Measurements from ENCODE around the gene FBLN2.

The FBLN2 gene

DNA sequence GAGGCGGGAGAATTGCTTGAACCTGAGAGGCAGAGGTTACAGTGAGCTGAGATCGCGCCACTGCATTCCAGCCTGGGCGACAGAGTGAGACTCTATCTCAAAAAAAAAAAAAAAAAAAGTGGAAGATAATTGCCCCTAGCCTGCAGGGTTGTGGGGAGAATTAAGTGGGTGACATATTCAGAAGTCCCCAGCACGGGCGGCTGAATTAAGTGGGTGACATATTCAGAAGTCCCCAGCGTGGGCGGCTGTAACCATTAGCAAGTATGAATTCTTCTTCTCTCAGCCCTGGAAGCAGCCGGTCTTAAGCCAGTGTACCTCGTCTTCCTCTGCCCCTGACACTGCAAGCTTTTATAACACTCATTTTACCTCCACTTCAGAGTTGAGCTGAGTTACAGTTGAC is 44.7 kb downstream of the FBLN2 start:
- Histone ChIP-seq H4K8ac (ENCODE audit: low read length) (no peak overlapping the region), H3K4me3 (ENCODE audit: insufficient read depth in 1 of 2, low read depth in 1 of 2, low read length in 2 of 2) (no peak overlapping the region), H2BK120ac (ENCODE audit: low read depth, low read length) (no peak overlapping the region), H3K27me3 (ENCODE audit: control insufficient read depth in 1 of 2, insufficient read depth in 1 of 2, low read length in 2 of 2) (peaks cover 0 to 24% of the 10 kb centered on the region in 2 experiments), H4K91ac (ENCODE audit: low read length) (no peak overlapping the region), H3K9ac (ENCODE audit: low read length) (no peak overlapping the region), H2BK5ac (ENCODE audit: low read depth, low read length, poor library complexity, severe bottlenecking) (no peak overlapping the region), H3K36me3 (ENCODE audit: control insufficient read depth in 1 of 2, insufficient read depth in 2 of 2, low read depth in 1 of 2, low read length in 2 of 2) (peaks cover 0 to 26% of the 10 kb centered on the region in 2 experiments), H2BK12ac (ENCODE audit: low read length in 2 of 2) (no peak overlapping the region), H3K4me2 (ENCODE audit: low read length, poor library complexity, severe bottlenecking) (no peak overlapping the region), H3K18ac (ENCODE audit: low read depth in 1 of 2, low read length in 2 of 2) (no peak overlapping the region), H3K27ac (ENCODE audit: low read length, poor library complexity, severe bottlenecking) (no peak overlapping the region), H2AFZ (ENCODE audit: low read depth, low read length) (no peak overlapping the region), H3K14ac (ENCODE audit: low read length in 2 of 2) (no peak overlapping the region), H3K9me3 (ENCODE audit: control insufficient read depth, low read length) (no peaks in the 10 kb centered on the region), H2AK5ac (ENCODE audit: low read length, severe bottlenecking) (no peak overlapping the region), H3K23ac (ENCODE audit: low read length in 2 of 2) (no peak overlapping the region), H3K4ac (ENCODE audit: low read depth in 1 of 2, low read length in 2 of 2) (no peak overlapping the region), H3K79me1 (replicated peaks; ENCODE audit: low read length, poor library complexity, severe bottlenecking) (no peaks in the 10 kb centered on the region), H3K4me1 (ENCODE audit: control insufficient read depth, insufficient read depth, low read depth, low read length) (peaks cover 17% of the 10 kb centered on the region), H2BK15ac (ENCODE audit: low read depth, poor library complexity, severe bottlenecking) (no peak overlapping the region)
- no peak for DNase-seq
- WGBS = 91% methylated on average over 8 of the region's 10 CpGs

DNA sequence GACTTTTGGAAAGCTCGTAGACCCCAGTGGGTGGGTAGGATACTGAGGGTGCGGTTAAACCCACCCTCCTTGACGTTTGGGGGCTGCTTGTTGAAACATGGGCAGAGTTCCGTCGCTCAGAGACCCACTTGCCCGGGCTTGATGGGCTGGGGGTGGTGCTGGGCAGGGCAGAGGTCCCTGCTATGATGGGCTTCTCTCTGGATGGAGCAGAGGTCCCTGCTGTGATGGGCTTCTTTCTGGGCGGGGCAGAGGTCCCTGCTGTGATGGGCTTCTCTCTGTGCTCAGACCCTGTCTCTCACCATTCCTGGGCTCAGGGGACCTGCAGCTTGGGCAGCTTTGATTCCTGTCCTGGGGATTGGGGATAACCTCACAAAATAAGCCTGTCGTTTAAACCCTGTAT is 45.2 kb downstream of the FBLN2 start:
- Histone ChIP-seq H4K91ac (ENCODE audit: low read length) (no peak overlapping the region), H3K79me1 (replicated peaks; ENCODE audit: low read length, poor library complexity, severe bottlenecking) (no peaks in the 10 kb centered on the region)
- 82% methylated on average over 8 of the region's 8 CpGs for WGBS

DNA sequence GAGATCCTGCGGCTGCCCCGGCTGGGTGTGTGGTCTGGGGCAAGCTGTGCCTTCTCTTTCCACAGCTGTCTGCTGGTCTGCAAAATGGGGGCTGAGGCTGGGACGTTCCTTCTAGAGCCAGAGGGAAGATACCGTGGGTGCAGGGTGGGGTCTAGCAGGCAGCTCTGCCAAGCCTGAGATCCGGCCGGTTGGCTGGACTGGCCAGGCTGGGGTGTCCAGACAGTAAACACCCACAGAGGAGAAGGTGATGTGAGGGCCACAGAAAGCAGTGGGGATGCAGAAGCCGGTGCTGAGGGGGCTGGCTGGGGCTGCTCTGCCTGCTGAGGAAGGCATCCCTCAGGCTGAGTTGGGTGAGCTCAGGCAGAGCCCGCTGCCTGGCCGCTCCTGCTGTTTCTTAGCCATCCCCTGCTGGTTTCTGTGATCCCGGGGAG is 46.1 kb downstream of the FBLN2 start:
- Histone ChIP-seq H3K23ac (ENCODE audit: low read length in 2 of 2) (no peak overlapping the region), H4K91ac (ENCODE audit: low read length) (peak overlapping the region; percentile 37), H3K36me3 (ENCODE audit: control insufficient read depth in 1 of 2, insufficient read depth in 2 of 2, low read depth in 1 of 2, low read length in 2 of 2) (peaks cover 0 to 15% of the 10 kb centered on the region in 2 experiments), H3K4me1 (ENCODE audit: control insufficient read depth, insufficient read depth, low read depth, low read length) (peaks cover 28% of the 10 kb centered on the region), H2BK15ac (ENCODE audit: low read depth, poor library complexity, severe bottlenecking) (no peak overlapping the region), H3K14ac (ENCODE audit: low read length in 2 of 2) (no peak overlapping the region), H2BK12ac (ENCODE audit: low read length in 2 of 2) (no peak overlapping the region), H4K8ac (ENCODE audit: low read length) (no peak overlapping the region), H2AFZ (ENCODE audit: low read depth, low read length) (no peak overlapping the region), H3K27me3 (ENCODE audit: control insufficient read depth in 1 of 2, insufficient read depth in 1 of 2, low read length in 2 of 2) (peaks cover 0 to 24% of the 10 kb centered on the region in 2 experiments), H3K9ac (ENCODE audit: low read length) (peak overlapping the region; percentile 23), H3K27ac (ENCODE audit: low read length, poor library complexity, severe bottlenecking) (no peak overlapping the region), H3K4ac (ENCODE audit: low read depth in 1 of 2, low read length in 2 of 2) (no peak overlapping the region), H3K4me2 (ENCODE audit: low read length, poor library complexity, severe bottlenecking) (no peak overlapping the region), H2BK5ac (ENCODE audit: low read depth, low read length, poor library complexity, severe bottlenecking) (no peak overlapping the region), H3K4me3 (ENCODE audit: insufficient read depth in 1 of 2, low read depth in 1 of 2, low read length in 2 of 2) (no peak overlapping the region), H3K9me3 (ENCODE audit: control insufficient read depth, low read length) (no peaks in the 10 kb centered on the region), H3K18ac (ENCODE audit: low read depth in 1 of 2, low read length in 2 of 2) (no peak overlapping the region), H2AK5ac (ENCODE audit: low read length, severe bottlenecking) (no peak overlapping the region), H2BK120ac (ENCODE audit: low read depth, low read length) (no peak overlapping the region), H3K79me1 (replicated peaks; ENCODE audit: low read length, poor library complexity, severe bottlenecking) (no peaks in the 10 kb centered on the region)
- WGBS = 63% methylated on average over 10 of the region's 10 CpGs
- no peak for DNase-seq

More for the DNA sequence above, 45.2 kb downstream of the FBLN2 start:
- no peak for DNase-seq
- Histone ChIP-seq H3K4me3 (ENCODE audit: insufficient read depth in 1 of 2, low read depth in 1 of 2, low read length in 2 of 2) (no peak overlapping the region), H2AK5ac (ENCODE audit: low read length, severe bottlenecking) (no peak overlapping the region), H2BK15ac (ENCODE audit: low read depth, poor library complexity, severe bottlenecking) (no peak overlapping the region), H3K4me2 (ENCODE audit: low read length, poor library complexity, severe bottlenecking) (no peak overlapping the region), H2BK120ac (ENCODE audit: low read depth, low read length) (no peak overlapping the region), H3K36me3 (ENCODE audit: control insufficient read depth in 1 of 2, insufficient read depth in 2 of 2, low read depth in 1 of 2, low read length in 2 of 2) (peaks cover 0 to 23% of the 10 kb centered on the region in 2 experiments), H3K27me3 (ENCODE audit: control insufficient read depth in 1 of 2, insufficient read depth in 1 of 2, low read length in 2 of 2) (peaks cover 0 to 24% of the 10 kb centered on the region in 2 experiments), H3K23ac (ENCODE audit: low read length in 2 of 2) (no peak overlapping the region), H2AFZ (ENCODE audit: low read depth, low read length) (no peak overlapping the region), H3K9me3 (ENCODE audit: control insufficient read depth, low read length) (no peaks in the 10 kb centered on the region), H2BK12ac (ENCODE audit: low read length in 2 of 2) (no peak overlapping the region), H3K18ac (ENCODE audit: low read depth in 1 of 2, low read length in 2 of 2) (no peak overlapping the region), H3K14ac (ENCODE audit: low read length in 2 of 2) (no peak overlapping the region), H3K4ac (ENCODE audit: low read depth in 1 of 2, low read length in 2 of 2) (no peak overlapping the region), H2BK5ac (ENCODE audit: low read depth, low read length, poor library complexity, severe bottlenecking) (no peak overlapping the region), H3K27ac (ENCODE audit: low read length, poor library complexity, severe bottlenecking) (no peak overlapping the region), H3K4me1 (ENCODE audit: control insufficient read depth, insufficient read depth, low read depth, low read length) (peaks cover 22% of the 10 kb centered on the region), H3K9ac (ENCODE audit: low read length) (peak overlapping the region; percentile 23), H4K8ac (ENCODE audit: low read length) (no peak overlapping the region)

DNA sequence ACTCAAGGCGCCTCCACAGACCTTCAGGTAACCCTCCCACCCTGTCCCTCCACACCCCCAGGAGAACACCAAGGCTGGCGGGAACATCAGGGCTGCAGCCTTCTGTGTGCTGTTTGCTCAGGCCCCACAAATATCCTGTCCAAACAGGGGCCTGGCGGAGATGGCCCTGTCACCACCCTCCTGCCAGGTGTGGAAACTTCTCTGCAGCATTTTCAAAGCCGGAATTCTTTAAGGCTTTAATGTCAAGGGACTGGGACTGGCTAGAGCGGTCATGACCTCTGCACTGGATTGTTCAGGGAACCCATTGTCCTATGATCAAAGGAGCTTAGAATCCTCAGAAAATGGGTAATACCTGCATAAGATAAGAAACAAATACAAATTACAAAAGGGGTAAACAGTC is 46.6 kb downstream of the FBLN2 start:
- Histone ChIP-seq H3K27me3 (ENCODE audit: control insufficient read depth in 1 of 2, insufficient read depth in 1 of 2, low read length in 2 of 2) (peaks cover 0 to 24% of the 10 kb centered on the region in 2 experiments), H2AFZ (ENCODE audit: low read depth, low read length) (no peak overlapping the region), H3K4me1 (ENCODE audit: control insufficient read depth, insufficient read depth, low read depth, low read length) (peaks cover 28% of the 10 kb centered on the region), H3K9ac (ENCODE audit: low read length) (no peak overlapping the region), H4K91ac (ENCODE audit: low read length) (no peak overlapping the region), H3K4me3 (ENCODE audit: insufficient read depth in 1 of 2, low read depth in 1 of 2, low read length in 2 of 2) (no peak overlapping the region), H3K18ac (ENCODE audit: low read depth in 1 of 2, low read length in 2 of 2) (no peak overlapping the region), H3K79me1 (replicated peaks; ENCODE audit: low read length, poor library complexity, severe bottlenecking) (no peaks in the 10 kb centered on the region), H3K9me3 (ENCODE audit: control insufficient read depth, low read length) (no peaks in the 10 kb centered on the region), H4K8ac (ENCODE audit: low read length) (no peak overlapping the region), H3K14ac (ENCODE audit: low read length in 2 of 2) (no peak overlapping the region), H3K27ac (ENCODE audit: low read length, poor library complexity, severe bottlenecking) (no peak overlapping the region), H2BK5ac (ENCODE audit: low read depth, low read length, poor library complexity, severe bottlenecking) (no peak overlapping the region), H2BK12ac (ENCODE audit: low read length in 2 of 2) (no peak overlapping the region), H2BK120ac (ENCODE audit: low read depth, low read length) (no peak overlapping the region), H3K4ac (ENCODE audit: low read depth in 1 of 2, low read length in 2 of 2) (no peak overlapping the region), H3K36me3 (ENCODE audit: control insufficient read depth in 1 of 2, insufficient read depth in 2 of 2, low read depth in 1 of 2, low read length in 2 of 2) (peaks cover 0 to 14% of the 10 kb centered on the region in 2 experiments), H3K4me2 (ENCODE audit: low read length, poor library complexity, severe bottlenecking) (no peak overlapping the region), H2BK15ac (ENCODE audit: low read depth, poor library complexity, severe bottlenecking) (no peak overlapping the region), H2AK5ac (ENCODE audit: low read length, severe bottlenecking) (no peak overlapping the region), H3K23ac (ENCODE audit: low read length in 2 of 2) (no peak overlapping the region)
- no peak for DNase-seq
- 64% methylated on average over 5 of the region's 5 CpGs for WGBS

Measured in mesenchymal stem cell (in vitro differentiated cells and primary cell).